B cell (primary cell): ENCODE results near the gene ITIH1. TPM values are rescaled to one million over a fixed set of nuclear protein-coding genes. Genes with fewer than 3 reads are reported as not detected.

Source experiments
- ATAC-seq: fragments of 200-7000 bp; cut with Tn5 transposase; one replicate; pipeline ENCODE4 v1.10.0; 2021; ENCODE audit warnings: low read depth, mild to moderate bottlenecking, moderate number of reproducible peaks, moderate library complexity
- CTCF ChIA-PET: fragments of 350-600 bp; sonication (Branson Sonifier 250); formaldehyde crosslinking; loops from one replicate; lab custom pipeline; 2021; ENCODE audit warnings: antibody characterized with exemption, inconsistent platforms; lab: Charles Lee
- POLR2A ChIA-PET: fragments of 350-600 bp; sonication (Branson Sonifier 250); formaldehyde crosslinking; loops from one replicate; lab custom pipeline; 2021; ENCODE audit warnings: antibody characterized with exemption; lab: Charles Lee
- DNase-seq: peaks from one replicate; pipeline ENCODE4 v3.0.0; 2013
- H2AFZ ChIP-seq: 2 replicates; pipeline ENCODE4 v1.6.1; 2012; ENCODE audit warnings: mild to moderate bottlenecking, low read depth, low read length; ENCODE audit not compliant: insufficient read depth, poor library complexity, severe bottlenecking
- H3K27ac ChIP-seq, 2 donors: 1 replicate in 1 of 2; 2 replicates in 1 of 2; pipeline ENCODE4 v1.5.1; 2012 to 2013; ENCODE audit warnings: low read length in 2 of 2, mild to moderate bottlenecking in 2 of 2, moderate library complexity in 1 of 2
- H3K27me3 ChIP-seq, 4 experiments: fragments of 200-600 bp in 1 of 4; sonication (generic) in 1 of 4; replicated peaks in 1 of 4; 1 replicate in 2 of 4; 2 replicates in 2 of 4; pipeline versions ENCODE4 v1.6.1 to v1.7.0; 2013 to 2016; ENCODE audit warnings: low read length in 3 of 4, mild to moderate bottlenecking in 2 of 4, mixed read lengths in 1 of 4, moderate library complexity in 1 of 4; ENCODE audit not compliant: insufficient read depth in 4 of 4, control insufficient read depth in 3 of 4; ENCODE audit errors: control extremely low read depth in 1 of 4
- H3K36me3 ChIP-seq, 2 experiments: replicated peaks in 1 of 2; 1 replicate in 1 of 2; 2 replicates in 1 of 2; pipeline versions ENCODE4 v1.6.1 to v1.7.1; 2013; ENCODE audit warnings: low read length in 1 of 2; ENCODE audit not compliant: insufficient read depth in 2 of 2, control insufficient read depth in 1 of 2; ENCODE audit errors: control extremely low read depth in 1 of 2, extremely low read depth in 1 of 2
- H3K4me1 ChIP-seq, 2 donors: fragments of 200-600 bp in 1 of 2; sonication (generic) in 1 of 2; 1 replicate in 1 of 2; 2 replicates in 1 of 2; pipeline versions ENCODE4 v1.5.1 to v1.6.1; 2013 to 2017; ENCODE audit warnings: low read length in 2 of 2; ENCODE audit not compliant: control insufficient read depth in 2 of 2, insufficient read depth in 2 of 2
- H3K4me2 ChIP-seq: replicated peaks from 2 replicates; pipeline ENCODE3; 2012; ENCODE audit warnings: mild to moderate bottlenecking, low read depth, low read length; ENCODE audit not compliant: poor library complexity, severe bottlenecking
- H3K4me3 ChIP-seq, 5 experiments: fragments of 200-600 bp in 1 of 5; sonication (generic) in 1 of 5; 1 replicate in 3 of 5; 2 replicates in 2 of 5; pipeline versions ENCODE4 v1.5.1 to v1.7.0; 2011 to 2016; ENCODE audit warnings: low read length in 4 of 5, mild to moderate bottlenecking in 4 of 5, low read depth in 2 of 5, control low read depth in 1 of 5, moderate library complexity in 1 of 5; ENCODE audit not compliant: insufficient read depth in 1 of 5; ENCODE audit errors: control extremely low read depth in 1 of 5, extremely low read depth in 1 of 5
- H3K79me2 ChIP-seq: fragments of 200-600 bp; sonication (generic); one replicate; pipeline ENCODE4 v1.6.0; 2016; ENCODE audit warnings: low read length; ENCODE audit not compliant: control insufficient read depth, insufficient read depth
- H3K9ac ChIP-seq: fragments of 200-600 bp; sonication (generic); 2 replicates; pipeline ENCODE4 v1.6.1; 2017; ENCODE audit warnings: mild to moderate bottlenecking, low read length, moderate library complexity
- H3K9me3 ChIP-seq, 3 donors: one replicate each; pipeline versions ENCODE4 v1.6.1 to v1.7.1; 2013; ENCODE audit warnings: low read length in 2 of 3; ENCODE audit not compliant: control insufficient read depth in 2 of 3, insufficient read depth in 1 of 3; ENCODE audit errors: control extremely low read depth in 1 of 3
- H4K20me1 ChIP-seq: 2 replicates; pipeline ENCODE4 v1.6.0; 2012; ENCODE audit warnings: mild to moderate bottlenecking, low read length; ENCODE audit not compliant: insufficient read depth, control insufficient read depth, poor library complexity, severe bottlenecking
- H3K27ac Mint-ChIP-seq: one replicate; pipeline ENCODE4 v1.8.0; 2021; ENCODE audit warnings: mixed read lengths
- H3K27me3 Mint-ChIP-seq: one replicate; pipeline ENCODE4 v1.8.0; 2021; ENCODE audit warnings: mixed read lengths
- H3K4me1 Mint-ChIP-seq: one replicate; pipeline ENCODE4 v1.8.0; 2021; ENCODE audit warnings: mixed read lengths
- H3K4me3 Mint-ChIP-seq: one replicate; pipeline ENCODE4 v1.8.0; 2021; ENCODE audit warnings: mixed read lengths
- H3K9me3 Mint-ChIP-seq: one replicate; pipeline ENCODE4 v1.8.0; 2022; ENCODE audit warnings: mixed read lengths; ENCODE audit not compliant: insufficient read depth
- EZH2 ChIP-seq: IDR thresholded peaks from 2 replicates; pipeline ENCODE4 v1.6.1; 2012; ENCODE audit warnings: borderline replicate concordance, low read depth, mild to moderate bottlenecking, moderate library complexity, low read length; ENCODE audit not compliant: insufficient read depth, poor library complexity, severe bottlenecking
- WGBS: methylation state at CpG from one replicate; pipeline ENCODE4 v1.1.5; 2013; ENCODE audit warnings: missing lambda C conversion rate; ENCODE audit not compliant: insufficient coverage; 5-methylcytosine and 5-hydroxymethylcytosine counted together
- intact Hi-C: fragments of 100-400 bp; cut with micrococcal nuclease; formaldehyde crosslinking; loops from one replicate; pipeline ENCODE4 v1.10.0; 2022
- polyA plus RNA-seq: library from polyadenylated mRNA; depleted of rRNA; stranded (reverse); fragments of >200 nt; gene quantifications from 2 replicates; pipeline ENCODE4 v1.2.3, GENCODE V29; 2012
- total RNA-seq, 2 donors: library from RNA; stranded (reverse); fragments of 120-200 nt in 1 of 2; gene quantifications; 1 replicate in 1 of 2; 2 replicates in 1 of 2; pipeline versions ENCODE4 v1.2.3 to v1.2.4, GENCODE V29; 2013 to 2022
- TF ChIP-seq, protein P1 (sequence below): fragments of 200-600 bp; IDR thresholded peaks from one replicate; pipeline ENCODE4 v1.8.0; 2022; ENCODE audit warnings: antibody characterized with exemption, mild to moderate bottlenecking

The ITIH1 gene
- total and polyA plus RNA-seq, 2 donors (not counting 1 experiment from before 2014, with no cell fraction given), result 2.0 TPM; not detected in 1

DNA sequence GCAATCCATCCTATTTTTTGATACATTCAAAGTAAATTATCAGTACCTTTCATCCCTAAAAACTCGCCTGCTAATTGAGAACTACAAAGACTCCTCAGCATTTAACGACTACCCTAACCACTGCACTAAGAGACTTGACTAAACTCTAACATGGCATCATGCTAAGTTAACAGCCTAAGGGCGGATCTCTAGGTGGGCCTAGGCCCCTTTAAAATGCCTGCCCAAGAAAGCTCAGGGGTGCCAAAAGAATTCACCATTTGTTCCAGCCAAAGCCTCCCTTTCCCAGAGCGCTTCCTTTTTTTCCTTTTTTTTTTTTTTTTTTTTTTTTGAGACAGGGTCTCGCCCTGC is 6.1 kb upstream of the ITIH1 start:
- H3K9me3 Mint-ChIP-seq, result no peaks in the 10 kb centered on the region
- no peak for TF ChIP-seq EZH2
- TF ChIP-seq, protein P1, sequence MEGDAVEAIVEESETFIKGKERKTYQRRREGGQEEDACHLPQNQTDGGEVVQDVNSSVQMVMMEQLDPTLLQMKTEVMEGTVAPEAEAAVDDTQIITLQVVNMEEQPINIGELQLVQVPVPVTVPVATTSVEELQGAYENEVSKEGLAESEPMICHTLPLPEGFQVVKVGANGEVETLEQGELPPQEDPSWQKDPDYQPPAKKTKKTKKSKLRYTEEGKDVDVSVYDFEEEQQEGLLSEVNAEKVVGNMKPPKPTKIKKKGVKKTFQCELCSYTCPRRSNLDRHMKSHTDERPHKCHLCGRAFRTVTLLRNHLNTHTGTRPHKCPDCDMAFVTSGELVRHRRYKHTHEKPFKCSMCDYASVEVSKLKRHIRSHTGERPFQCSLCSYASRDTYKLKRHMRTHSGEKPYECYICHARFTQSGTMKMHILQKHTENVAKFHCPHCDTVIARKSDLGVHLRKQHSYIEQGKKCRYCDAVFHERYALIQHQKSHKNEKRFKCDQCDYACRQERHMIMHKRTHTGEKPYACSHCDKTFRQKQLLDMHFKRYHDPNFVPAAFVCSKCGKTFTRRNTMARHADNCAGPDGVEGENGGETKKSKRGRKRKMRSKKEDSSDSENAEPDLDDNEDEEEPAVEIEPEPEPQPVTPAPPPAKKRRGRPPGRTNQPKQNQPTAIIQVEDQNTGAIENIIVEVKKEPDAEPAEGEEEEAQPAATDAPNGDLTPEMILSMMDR, result no peak
- no peaks in the 10 kb centered on the region for H3K27me3 Mint-ChIP-seq
- H3K27ac Mint-ChIP-seq, result peak overlapping the region; percentile 98
- peaks cover 0 to 2% of the 10 kb centered on the region in 2 experiments for H3K36me3 ChIP-seq
- H3K9me3 ChIP-seq, result no peaks in the 10 kb centered on the region
- H3K27ac ChIP-seq, result peak overlapping the region; percentile 71 to 89
- H3K27me3 ChIP-seq, result no peaks in the 10 kb centered on the region
- H2AFZ ChIP-seq, result peak overlapping the region; percentile 87
- intact Hi-C loops, result loop anchor here (1.0 to 2.0 kb wide), 4 partner anchors 8 to 273 kb away; partner anchors contain the start of genes SPCS1 and STIMATE
- H4K20me1 ChIP-seq, result no peaks in the 10 kb centered on the region
- peak overlapping the region; percentile 85 for H3K9ac ChIP-seq
- WGBS, result 70% methylated on average over 5 of the region's 5 CpGs
- H3K4me1 ChIP-seq, result peaks cover 9 to 12% of the 10 kb centered on the region in 2 donors
- ATAC-seq (no peak), DNase-seq (no peak)
- H3K4me1 Mint-ChIP-seq, result peaks cover 18% of the 10 kb centered on the region
- ChIA-PET POLR2A (interaction anchor here (0.6 to 2.0 kb wide), 5 partner anchors 8 to 1271 kb away, joined by 3 to 15 read pairs (median 3); partner anchors contain the start of genes DCAF1, GLT8D1 and SPCS1), CTCF (interaction anchor here (1.1 to 2.5 kb wide), 4 partner anchors 8 to 275 kb away, joined by 4 to 9 read pairs (median 6); partner anchors contain the start of gene SFMBT1)
- H3K79me2 ChIP-seq, result peaks cover 12% of the 10 kb centered on the region
- peak overlapping the region; percentile 99 for H3K4me3 Mint-ChIP-seq
- H3K4me2 ChIP-seq, result peak overlapping the region; percentile 90
- peak overlapping the region; percentile 57 to 85 (median 70) for H3K4me3 ChIP-seq

DNA sequence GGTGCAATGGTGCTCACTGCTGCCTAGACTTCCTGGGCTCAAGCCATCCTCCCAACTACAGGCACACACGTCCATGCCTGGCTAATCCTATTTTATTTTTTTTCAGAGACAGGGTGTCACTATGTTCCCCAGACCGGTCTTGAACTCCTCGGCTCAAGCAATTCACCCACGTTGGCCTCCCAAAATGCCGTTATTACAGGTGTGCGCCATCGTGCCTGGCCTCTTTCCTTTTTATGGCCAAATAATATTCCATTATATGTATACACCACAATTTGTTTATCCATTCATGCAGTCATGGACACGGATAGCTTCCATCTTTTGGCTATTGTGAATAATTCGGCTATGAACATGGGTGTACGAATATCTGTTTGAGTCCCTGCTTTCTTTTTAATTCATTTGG is 5.7 kb upstream of the ITIH1 start:
- POLR2A ChIA-PET, result interaction anchor here (0.5 to 2.0 kb wide), 4 partner anchors 8 to 1271 kb away, joined by 3 to 15 read pairs (median 4); no protein-coding TSS in a partner anchor
- H3K27me3 Mint-ChIP-seq, result no peaks in the 10 kb centered on the region
- ATAC-seq, result no peak
- H3K4me3 ChIP-seq, result no peak overlapping the region
- CTCF ChIA-PET, result interaction anchor here (1.1 to 2.5 kb wide), 4 partner anchors 8 to 274 kb away, joined by 4 to 9 read pairs (median 6); partner anchors contain the start of gene SFMBT1
- peak overlapping the region; percentile 54 for H3K27ac Mint-ChIP-seq
- DNase-seq, result no peak
- peaks cover 18% of the 10 kb centered on the region for H3K4me1 Mint-ChIP-seq
- peak overlapping the region; percentile 90 for H3K4me2 ChIP-seq
- TF ChIP-seq, protein P1, result no peak
- TF ChIP-seq EZH2, result no peak
- H3K79me2 ChIP-seq, result peaks cover 12% of the 10 kb centered on the region
- WGBS, result 100% methylated on average over 7 of the region's 10 CpGs
- H3K36me3 ChIP-seq, result peaks cover 0 to 2% of the 10 kb centered on the region in 2 experiments
- H3K9ac ChIP-seq, result no peak overlapping the region
- H3K4me1 ChIP-seq, result peaks cover 9 to 12% of the 10 kb centered on the region in 2 donors
- no peaks in the 10 kb centered on the region for H3K9me3 ChIP-seq
- intact Hi-C loops, result loop anchor here (1.0 to 2.0 kb wide), 4 partner anchors 8 to 273 kb away; partner anchors contain the start of genes SPCS1 and STIMATE
- peak overlapping the region; percentile 64 for H3K4me3 Mint-ChIP-seq
- H3K27me3 ChIP-seq, result no peaks in the 10 kb centered on the region
- H2AFZ ChIP-seq, result peak overlapping the region; percentile 87
- peak overlapping the region; percentile 71 to 89 for H3K27ac ChIP-seq
- no peaks in the 10 kb centered on the region for H4K20me1 ChIP-seq
- H3K9me3 Mint-ChIP-seq, result no peaks in the 10 kb centered on the region
